GM12801 (cell line): ENCODE results near the gene ZNF646.

Experiments used
- CTCF ChIP-seq: IDR thresholded peaks from one replicate; pipeline ENCODE4 v1.5.1; 2011; ENCODE audit warnings: control low read depth; ENCODE audit not compliant: insufficient read length; ENCODE audit errors: extremely low read depth

Gene ZNF646

GRCh38 chr16:31033709-31034492, 40.3 kb upstream of the ZNF646 start:
- no peak for TF ChIP-seq CTCF

DNA sequence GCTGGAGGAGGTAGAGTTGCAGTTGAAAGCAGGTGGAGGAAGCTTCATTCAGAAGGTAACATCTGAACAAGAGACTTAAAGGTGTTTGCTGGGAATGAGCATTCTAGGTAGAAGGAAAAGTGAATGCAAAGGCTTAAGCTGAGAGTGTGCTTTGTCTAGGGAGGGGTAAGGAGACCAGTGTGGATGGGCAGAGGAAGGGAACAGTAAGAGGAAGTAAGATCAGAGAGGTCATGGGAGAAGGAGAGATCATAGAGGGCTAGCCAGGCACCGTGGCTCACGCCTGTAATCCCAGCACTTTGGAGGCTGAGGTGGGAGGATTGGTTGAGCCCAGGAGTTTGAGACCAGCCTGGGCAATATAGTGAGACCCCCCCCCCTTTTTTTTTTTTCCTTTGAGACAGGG, 37.5 kb upstream of the ZNF646 start:
- no peak for TF ChIP-seq CTCF

GRCh38 chr16:31038993-31039392, 35.2 kb upstream of the ZNF646 start:
- TF ChIP-seq CTCF: no peak

DNA sequence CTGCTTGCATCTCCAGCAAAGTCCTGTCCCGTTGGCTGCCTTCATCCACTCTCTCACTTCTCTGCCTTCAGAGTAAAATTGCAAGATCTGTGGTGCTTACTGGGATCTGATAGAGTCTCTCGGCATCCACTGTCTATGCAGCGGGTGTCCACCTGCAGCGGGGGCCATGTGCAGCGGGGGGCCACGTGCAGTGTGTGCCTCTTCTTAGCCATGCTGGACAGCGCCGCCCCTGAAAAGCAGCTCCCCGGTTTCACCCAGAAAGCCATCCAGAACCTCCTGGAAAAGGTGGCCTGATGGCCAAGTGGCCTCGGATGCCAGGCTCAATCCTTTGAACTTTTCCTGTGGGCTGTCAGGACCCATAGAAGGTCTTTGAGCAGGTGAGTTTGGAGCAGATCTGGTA, 31.4 kb upstream of the ZNF646 start:
- no peak for TF ChIP-seq CTCF

DNA sequence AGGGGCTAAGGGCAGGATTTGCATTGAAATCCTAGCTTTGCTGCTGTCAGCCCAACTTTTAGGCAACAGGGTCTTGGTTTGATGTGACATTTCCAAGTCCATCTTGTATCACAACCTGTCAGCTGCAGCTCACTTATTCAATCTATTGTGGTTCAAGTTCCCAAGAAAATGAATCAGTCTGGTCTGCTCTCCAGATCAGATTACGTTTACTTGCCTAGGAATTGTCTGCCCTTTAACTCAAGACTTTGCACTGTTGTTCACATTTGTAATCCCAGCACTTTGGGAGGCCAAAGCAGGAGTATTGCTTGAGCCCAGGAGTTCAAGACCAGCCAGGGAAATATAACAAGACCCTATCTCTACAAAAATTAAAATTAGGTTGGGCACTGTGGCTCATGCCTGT, 30.9 kb upstream of the ZNF646 start:
- TF ChIP-seq CTCF: no peak

DNA sequence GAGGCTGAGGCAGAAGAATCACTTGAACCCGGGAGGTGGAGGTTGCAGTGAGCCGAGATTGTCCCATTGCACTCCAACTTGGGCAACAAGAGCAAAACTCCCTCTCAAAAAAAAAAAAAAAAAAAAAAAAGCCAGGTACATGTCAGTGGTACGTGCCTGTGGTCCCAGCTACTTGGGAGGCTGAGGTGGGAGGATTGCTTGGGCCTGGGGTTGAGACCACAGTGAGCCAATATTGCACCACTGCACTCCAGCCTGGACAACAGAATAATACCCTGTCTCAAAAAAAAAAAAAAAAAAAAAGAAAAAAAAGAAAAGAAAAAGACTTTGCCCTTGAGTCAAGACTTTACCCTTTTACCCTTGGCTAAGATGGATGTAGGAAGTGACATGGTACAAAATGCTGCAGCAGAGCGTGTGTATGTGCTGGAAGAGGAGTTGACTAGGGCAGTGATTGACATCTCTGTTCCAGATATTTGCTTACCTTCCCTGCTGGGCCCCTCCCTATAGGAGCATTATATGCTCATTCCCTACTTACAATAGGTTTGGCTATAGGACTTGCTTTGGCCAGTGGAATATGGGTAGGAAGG, 30.2 kb upstream of the ZNF646 start:
- TF ChIP-seq CTCF: no peak

DNA sequence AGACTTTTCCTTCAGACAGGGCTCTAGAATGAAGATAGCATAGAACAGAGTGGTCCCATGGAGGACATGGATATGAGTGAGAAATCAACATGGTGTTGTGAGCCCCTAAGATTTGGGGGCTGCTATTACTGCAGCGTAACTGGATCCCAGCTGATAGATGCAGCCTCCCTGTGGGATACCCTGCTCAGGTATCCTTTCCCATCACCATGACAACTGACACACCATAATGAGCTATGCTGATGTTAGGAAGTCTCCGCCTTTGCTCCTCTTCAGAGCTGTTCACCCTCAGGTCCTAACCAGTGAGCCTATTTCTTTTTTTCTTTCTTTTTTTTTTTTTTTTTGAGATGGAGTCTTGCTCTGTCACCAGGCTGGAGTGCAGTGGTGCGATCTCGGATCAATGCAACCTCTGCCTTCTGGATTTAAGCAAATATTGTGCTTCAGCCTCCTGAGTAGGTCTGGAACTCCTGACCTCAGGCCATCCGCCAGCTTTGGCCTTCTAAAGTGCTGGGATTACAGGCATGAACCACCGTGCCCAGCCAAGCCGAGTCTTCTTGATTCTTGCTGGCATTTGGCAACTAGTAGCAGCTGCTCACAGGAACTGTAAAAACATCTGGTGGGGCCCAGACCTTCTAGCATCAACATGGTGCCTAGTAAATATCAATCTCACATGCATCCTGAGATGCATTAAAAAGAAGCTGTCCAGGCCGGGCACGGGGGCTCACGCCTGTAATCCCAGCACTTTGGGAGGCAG, 23.8 kb upstream of the ZNF646 start:
- TF ChIP-seq CTCF: no peak
